ENCODE results near the gene MEIS1.

MEIS1 gene

GRCh38 chr2:66555501-66556324 is 120.8 kb downstream of the MEIS1 start:
- TF ChIP-seq POLR2AphosphoS5 (IDR thresholded peaks at IDR 0.05; ENCODE audit: low read depth, low read length) = no peak
- no peak for TF ChIP-seq TAF1 (IDR thresholded peaks at IDR 0.05; ENCODE audit: borderline replicate concordance, low read depth, low read length)
- TF ChIP-seq POLR2A (IDR thresholded peaks at IDR 0.05; ENCODE audit: low read depth, low read length) = no peak
- FAIRE-seq = no peak
- no peak for DNase-seq (ENCODE audit: insufficient read length)

GRCh38 chr2:66559672-66560071 is 124.7 kb downstream of the MEIS1 start:
- no peak for FAIRE-seq
- DNase-seq (ENCODE audit: insufficient read length) = no peak
- no peak for TF ChIP-seq POLR2A (IDR thresholded peaks at IDR 0.05; ENCODE audit: low read depth, low read length)
- no peak for TF ChIP-seq TAF1 (IDR thresholded peaks at IDR 0.05; ENCODE audit: borderline replicate concordance, low read depth, low read length)
- TF ChIP-seq POLR2AphosphoS5 (IDR thresholded peaks at IDR 0.05; ENCODE audit: low read depth, low read length) = no peak

- no peak for TF ChIP-seq TAF1 (IDR thresholded peaks at IDR 0.05; ENCODE audit: borderline replicate concordance, low read depth, low read length)
- no peak for TF ChIP-seq POLR2AphosphoS5 (IDR thresholded peaks at IDR 0.05; ENCODE audit: low read depth, low read length)
- no peak for FAIRE-seq
- no peak for DNase-seq (ENCODE audit: insufficient read length)
These were observed 125.8 kb downstream of the MEIS1 start for GRCh38 chr2:66560683-66561082.

GRCh38 chr2:66561645-66562303 is 126.8 kb downstream of the MEIS1 start:
- DNase-seq (ENCODE audit: insufficient read length) = no peak
- TF ChIP-seq POLR2AphosphoS5 (IDR thresholded peaks at IDR 0.05; ENCODE audit: low read depth, low read length) = no peak
- TF ChIP-seq TAF1 (IDR thresholded peaks at IDR 0.05; ENCODE audit: borderline replicate concordance, low read depth, low read length) = no peak
- TF ChIP-seq POLR2A (IDR thresholded peaks at IDR 0.05; ENCODE audit: low read depth, low read length) = no peak
- no peak for FAIRE-seq

GRCh38 chr2:66562304-66562685 is 127.4 kb downstream of the MEIS1 start:
- DNase-seq (ENCODE audit: insufficient read length) = no peak
- no peak for FAIRE-seq
- TF ChIP-seq POLR2AphosphoS5 (IDR thresholded peaks at IDR 0.05; ENCODE audit: low read depth, low read length) (no peak), POLR2A (IDR thresholded peaks at IDR 0.05; ENCODE audit: low read depth, low read length) (no peak), TAF1 (IDR thresholded peaks at IDR 0.05; ENCODE audit: borderline replicate concordance, low read depth, low read length) (no peak)

GRCh38 chr2:66563473-66563872 is 128.5 kb downstream of the MEIS1 start:
- TF ChIP-seq POLR2AphosphoS5 (IDR thresholded peaks at IDR 0.05; ENCODE audit: low read depth, low read length) (no peak), TAF1 (IDR thresholded peaks at IDR 0.05; ENCODE audit: borderline replicate concordance, low read depth, low read length) (no peak), POLR2A (IDR thresholded peaks at IDR 0.05; ENCODE audit: low read depth, low read length) (no peak)
- no peak for FAIRE-seq
- no peak for DNase-seq (ENCODE audit: insufficient read length)

- DNase-seq (ENCODE audit: insufficient read length) (no peak), FAIRE-seq (no peak)
- TF ChIP-seq TAF1 (IDR thresholded peaks at IDR 0.05; ENCODE audit: borderline replicate concordance, low read depth, low read length) (no peak), POLR2AphosphoS5 (IDR thresholded peaks at IDR 0.05; ENCODE audit: low read depth, low read length) (no peak), POLR2A (IDR thresholded peaks at IDR 0.05; ENCODE audit: low read depth, low read length) (no peak)
These were observed 130.4 kb downstream of the MEIS1 start for GRCh38 chr2:66565291-66565690.

GRCh38 chr2:66566726-66567399 is 131.9 kb downstream of the MEIS1 start:
- no peak for DNase-seq (ENCODE audit: insufficient read length)

GRCh38 chr2:66567729-66568128 is 132.8 kb downstream of the MEIS1 start:
- DNase-seq (ENCODE audit: insufficient read length) (no peak), FAIRE-seq (no peak)
- TF ChIP-seq TAF1 (IDR thresholded peaks at IDR 0.05; ENCODE audit: borderline replicate concordance, low read depth, low read length) (no peak), POLR2AphosphoS5 (IDR thresholded peaks at IDR 0.05; ENCODE audit: low read depth, low read length) (no peak), POLR2A (IDR thresholded peaks at IDR 0.05; ENCODE audit: low read depth, low read length) (no peak)

More at GRCh38 chr2:66566726-66567399, 131.9 kb downstream of the MEIS1 start:
- no peak for FAIRE-seq
- no peak for TF ChIP-seq POLR2AphosphoS5 (IDR thresholded peaks at IDR 0.05; ENCODE audit: low read depth, low read length)
- TF ChIP-seq TAF1 (IDR thresholded peaks at IDR 0.05; ENCODE audit: borderline replicate concordance, low read depth, low read length) = no peak
- no peak for TF ChIP-seq POLR2A (IDR thresholded peaks at IDR 0.05; ENCODE audit: low read depth, low read length)

GRCh38 chr2:66568650-66569300 is 133.8 kb downstream of the MEIS1 start:
- TF ChIP-seq POLR2AphosphoS5 (IDR thresholded peaks at IDR 0.05; ENCODE audit: low read depth, low read length) (no peak), TAF1 (IDR thresholded peaks at IDR 0.05; ENCODE audit: borderline replicate concordance, low read depth, low read length) (no peak), POLR2A (IDR thresholded peaks at IDR 0.05; ENCODE audit: low read depth, low read length) (no peak)
- DNase-seq (ENCODE audit: insufficient read length) (no peak), FAIRE-seq (no peak)

GRCh38 chr2:66569321-66569851 is 134.5 kb downstream of the MEIS1 start:
- DNase-seq (ENCODE audit: insufficient read length) (no peak), FAIRE-seq (no peak)
- TF ChIP-seq POLR2AphosphoS5 (IDR thresholded peaks at IDR 0.05; ENCODE audit: low read depth, low read length) (no peak), TAF1 (IDR thresholded peaks at IDR 0.05; ENCODE audit: borderline replicate concordance, low read depth, low read length) (no peak), POLR2A (IDR thresholded peaks at IDR 0.05; ENCODE audit: low read depth, low read length) (no peak)

Measured in GM12892 (cell line).